K562 (cell line): Measurements from ENCODE around the gene MAN2B1. TPM values are rescaled to one million over a fixed set of nuclear protein-coding genes. Genes with fewer than 3 reads are reported as not detected.
A peak's percentile ranks its signal among the peaks of the same experiment; 100 is the strongest.

ENCODE experiments used
- polyA plus RNA-seq, 8 experiments: library from polyadenylated mRNA; depleted of rRNA in 4 of 8; stranded (reverse) in 5 of 8; unstranded in 3 of 8; fragments of >200 nt; fragmentation: Nextera tagmentation in 2 of 8; fragmentation: Illumina TruSeq in 1 of 8; extraction: Ambion mirVana in 2 of 8; extraction: Trizol in 1 of 8; gene quantifications; 2 replicates each; pipeline versions ENCODE4 v1.2.1 to v1.2.3, GENCODE V29; 2011 to 2014; ENCODE audit warnings: inconsistent platforms in 1 of 8, missing spikeins in 1 of 8
- total RNA-seq, 7 experiments: library from RNA; depleted of rRNA in 6 of 7; stranded (reverse); fragments of >200 nt in 6 of 7; fragmentation: Illumina TruSeq in 2 of 7; extraction: Trizol in 2 of 7; gene quantifications; 2 replicates each; pipeline versions ENCODE4 v1.2.1 to v1.2.3, GENCODE V29; 2011 to 2021; ENCODE audit warnings: low replicate concordance in 1 of 7
- TF ChIP-seq, protein P1 (sequence below): fragments of 450-650 bp; IDR thresholded peaks from 2 replicates; pipeline ENCODE4 v1.6.1; 2016; ENCODE audit warnings: mild to moderate bottlenecking, moderate library complexity

The MAN2B1 gene
- total and polyA plus RNA-seq, 9 of the 15 experiments (the other 6 are each of a cell fraction or from before 2014, with no cell fraction given), result 0.59 to 33.8 (median 11.4) TPM

DNA sequence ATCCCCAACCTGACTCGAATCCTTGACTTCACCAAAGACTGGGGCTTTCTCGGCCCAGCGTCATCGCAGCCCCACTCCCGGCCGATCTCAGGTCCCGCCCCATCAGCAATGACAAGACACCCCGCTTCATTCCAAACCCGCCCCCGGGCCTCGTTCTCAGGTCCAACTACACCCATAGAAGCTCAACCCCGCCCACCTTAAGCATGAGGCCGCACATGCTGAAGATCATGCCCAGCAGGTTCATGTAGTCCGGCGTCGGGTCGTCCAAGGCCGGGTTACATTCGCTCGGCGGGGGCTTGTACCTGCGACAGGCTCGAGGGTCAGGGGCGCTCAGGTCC, 2.4 kb upstream of the MAN2B1 start (continued):
- TF ChIP-seq, protein P1, sequence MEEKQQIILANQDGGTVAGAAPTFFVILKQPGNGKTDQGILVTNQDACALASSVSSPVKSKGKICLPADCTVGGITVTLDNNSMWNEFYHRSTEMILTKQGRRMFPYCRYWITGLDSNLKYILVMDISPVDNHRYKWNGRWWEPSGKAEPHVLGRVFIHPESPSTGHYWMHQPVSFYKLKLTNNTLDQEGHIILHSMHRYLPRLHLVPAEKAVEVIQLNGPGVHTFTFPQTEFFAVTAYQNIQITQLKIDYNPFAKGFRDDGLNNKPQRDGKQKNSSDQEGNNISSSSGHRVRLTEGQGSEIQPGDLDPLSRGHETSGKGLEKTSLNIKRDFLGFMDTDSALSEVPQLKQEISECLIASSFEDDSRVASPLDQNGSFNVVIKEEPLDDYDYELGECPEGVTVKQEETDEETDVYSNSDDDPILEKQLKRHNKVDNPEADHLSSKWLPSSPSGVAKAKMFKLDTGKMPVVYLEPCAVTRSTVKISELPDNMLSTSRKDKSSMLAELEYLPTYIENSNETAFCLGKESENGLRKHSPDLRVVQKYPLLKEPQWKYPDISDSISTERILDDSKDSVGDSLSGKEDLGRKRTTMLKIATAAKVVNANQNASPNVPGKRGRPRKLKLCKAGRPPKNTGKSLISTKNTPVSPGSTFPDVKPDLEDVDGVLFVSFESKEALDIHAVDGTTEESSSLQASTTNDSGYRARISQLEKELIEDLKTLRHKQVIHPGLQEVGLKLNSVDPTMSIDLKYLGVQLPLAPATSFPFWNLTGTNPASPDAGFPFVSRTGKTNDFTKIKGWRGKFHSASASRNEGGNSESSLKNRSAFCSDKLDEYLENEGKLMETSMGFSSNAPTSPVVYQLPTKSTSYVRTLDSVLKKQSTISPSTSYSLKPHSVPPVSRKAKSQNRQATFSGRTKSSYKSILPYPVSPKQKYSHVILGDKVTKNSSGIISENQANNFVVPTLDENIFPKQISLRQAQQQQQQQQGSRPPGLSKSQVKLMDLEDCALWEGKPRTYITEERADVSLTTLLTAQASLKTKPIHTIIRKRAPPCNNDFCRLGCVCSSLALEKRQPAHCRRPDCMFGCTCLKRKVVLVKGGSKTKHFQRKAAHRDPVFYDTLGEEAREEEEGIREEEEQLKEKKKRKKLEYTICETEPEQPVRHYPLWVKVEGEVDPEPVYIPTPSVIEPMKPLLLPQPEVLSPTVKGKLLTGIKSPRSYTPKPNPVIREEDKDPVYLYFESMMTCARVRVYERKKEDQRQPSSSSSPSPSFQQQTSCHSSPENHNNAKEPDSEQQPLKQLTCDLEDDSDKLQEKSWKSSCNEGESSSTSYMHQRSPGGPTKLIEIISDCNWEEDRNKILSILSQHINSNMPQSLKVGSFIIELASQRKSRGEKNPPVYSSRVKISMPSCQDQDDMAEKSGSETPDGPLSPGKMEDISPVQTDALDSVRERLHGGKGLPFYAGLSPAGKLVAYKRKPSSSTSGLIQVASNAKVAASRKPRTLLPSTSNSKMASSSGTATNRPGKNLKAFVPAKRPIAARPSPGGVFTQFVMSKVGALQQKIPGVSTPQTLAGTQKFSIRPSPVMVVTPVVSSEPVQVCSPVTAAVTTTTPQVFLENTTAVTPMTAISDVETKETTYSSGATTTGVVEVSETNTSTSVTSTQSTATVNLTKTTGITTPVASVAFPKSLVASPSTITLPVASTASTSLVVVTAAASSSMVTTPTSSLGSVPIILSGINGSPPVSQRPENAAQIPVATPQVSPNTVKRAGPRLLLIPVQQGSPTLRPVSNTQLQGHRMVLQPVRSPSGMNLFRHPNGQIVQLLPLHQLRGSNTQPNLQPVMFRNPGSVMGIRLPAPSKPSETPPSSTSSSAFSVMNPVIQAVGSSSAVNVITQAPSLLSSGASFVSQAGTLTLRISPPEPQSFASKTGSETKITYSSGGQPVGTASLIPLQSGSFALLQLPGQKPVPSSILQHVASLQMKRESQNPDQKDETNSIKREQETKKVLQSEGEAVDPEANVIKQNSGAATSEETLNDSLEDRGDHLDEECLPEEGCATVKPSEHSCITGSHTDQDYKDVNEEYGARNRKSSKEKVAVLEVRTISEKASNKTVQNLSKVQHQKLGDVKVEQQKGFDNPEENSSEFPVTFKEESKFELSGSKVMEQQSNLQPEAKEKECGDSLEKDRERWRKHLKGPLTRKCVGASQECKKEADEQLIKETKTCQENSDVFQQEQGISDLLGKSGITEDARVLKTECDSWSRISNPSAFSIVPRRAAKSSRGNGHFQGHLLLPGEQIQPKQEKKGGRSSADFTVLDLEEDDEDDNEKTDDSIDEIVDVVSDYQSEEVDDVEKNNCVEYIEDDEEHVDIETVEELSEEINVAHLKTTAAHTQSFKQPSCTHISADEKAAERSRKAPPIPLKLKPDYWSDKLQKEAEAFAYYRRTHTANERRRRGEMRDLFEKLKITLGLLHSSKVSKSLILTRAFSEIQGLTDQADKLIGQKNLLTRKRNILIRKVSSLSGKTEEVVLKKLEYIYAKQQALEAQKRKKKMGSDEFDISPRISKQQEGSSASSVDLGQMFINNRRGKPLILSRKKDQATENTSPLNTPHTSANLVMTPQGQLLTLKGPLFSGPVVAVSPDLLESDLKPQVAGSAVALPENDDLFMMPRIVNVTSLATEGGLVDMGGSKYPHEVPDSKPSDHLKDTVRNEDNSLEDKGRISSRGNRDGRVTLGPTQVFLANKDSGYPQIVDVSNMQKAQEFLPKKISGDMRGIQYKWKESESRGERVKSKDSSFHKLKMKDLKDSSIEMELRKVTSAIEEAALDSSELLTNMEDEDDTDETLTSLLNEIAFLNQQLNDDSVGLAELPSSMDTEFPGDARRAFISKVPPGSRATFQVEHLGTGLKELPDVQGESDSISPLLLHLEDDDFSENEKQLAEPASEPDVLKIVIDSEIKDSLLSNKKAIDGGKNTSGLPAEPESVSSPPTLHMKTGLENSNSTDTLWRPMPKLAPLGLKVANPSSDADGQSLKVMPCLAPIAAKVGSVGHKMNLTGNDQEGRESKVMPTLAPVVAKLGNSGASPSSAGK, result peak; percentile 80
